Mesothelial cell of epicardium (in vitro differentiated cells): ENCODE measurements around the gene CEACAM19. TPM values are rescaled to one million over a fixed set of nuclear protein-coding genes. Genes with fewer than 3 reads are reported as not detected.

Experiments
- DNase-seq, 2 experiments: peaks; one replicate each; pipeline ENCODE4 v3.0.0; 2021; ENCODE audit warnings: low spot score in 2 of 2; ENCODE audit not compliant: unreplicated experiment in 2 of 2
- H3K27ac Mint-ChIP-seq: 2 replicates; pipeline ENCODE4 v1.8.0; 2021; ENCODE audit warnings: mixed read lengths
- H3K27me3 Mint-ChIP-seq: 2 replicates; pipeline ENCODE4 v1.8.0; 2021; ENCODE audit warnings: low read depth, mixed read lengths
- H3K36me3 Mint-ChIP-seq: 2 replicates; pipeline ENCODE4 v1.8.0; 2021; ENCODE audit warnings: mixed read lengths
- H3K4me1 Mint-ChIP-seq: 2 replicates; pipeline ENCODE4 v1.8.0; 2021; ENCODE audit warnings: mixed read lengths
- H3K4me3 Mint-ChIP-seq: 2 replicates; pipeline ENCODE4 v1.8.0; 2021; ENCODE audit warnings: mild to moderate bottlenecking, moderate library complexity, mixed read lengths
- H3K9me3 Mint-ChIP-seq: 2 replicates; pipeline ENCODE4 v1.8.0; 2021; ENCODE audit warnings: mixed read lengths
- total RNA-seq: library from RNA; stranded (reverse); gene quantifications from 3 replicates; pipeline ENCODE4 v1.2.1, GENCODE V29; 2021
- TF ChIP-seq, protein P1 (sequence below): fragments of 200-600 bp; sonication (generic); IDR thresholded peaks from one replicate; pipeline ENCODE4 v1.5.0; 2021; ENCODE audit warnings: antibody characterized with exemption; ENCODE audit not compliant: unreplicated experiment

CEACAM19 gene
- total RNA-seq, 1 donor from 2014 or later, result 11.2 TPM

DNA sequence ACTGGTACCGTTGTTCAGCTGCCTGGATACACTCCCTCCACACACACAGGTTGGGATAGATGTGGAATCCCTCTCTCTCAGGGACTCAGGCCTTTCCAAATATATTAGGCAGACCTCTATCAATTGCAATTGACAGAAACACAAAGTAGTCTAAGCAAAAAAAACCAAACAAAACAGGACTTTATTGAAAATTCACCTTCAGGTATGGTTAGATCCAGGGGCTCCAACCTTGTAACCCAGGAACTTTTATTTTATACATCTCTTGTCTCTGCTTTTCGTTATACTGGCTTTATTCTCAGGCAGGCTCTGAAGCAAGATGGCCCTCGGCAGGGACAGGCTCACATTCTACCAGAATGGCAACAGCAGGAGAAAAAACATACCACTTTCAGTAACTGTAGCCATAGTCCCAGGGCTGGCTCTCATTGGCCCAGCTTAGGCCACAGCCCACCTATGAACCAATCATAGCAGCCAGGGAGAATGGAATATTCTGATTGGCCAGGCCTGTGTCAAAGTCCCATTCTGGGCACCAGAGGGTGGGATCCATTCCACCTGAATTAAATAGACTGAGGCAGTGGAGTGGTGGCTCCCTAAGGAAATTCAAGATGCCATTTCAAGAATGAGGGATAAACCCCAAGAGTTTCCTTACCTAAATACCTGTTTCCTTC is 13.1 kb upstream of the CEACAM19 start:
- Mint-ChIP-seq H3K27me3 (no peaks in the 10 kb centered on the region), H3K4me1 (no peaks in the 10 kb centered on the region), H3K36me3 (peaks cover 41% of the 10 kb centered on the region), H3K4me3 (no peak overlapping the region), H3K9me3 (no peaks in the 10 kb centered on the region), H3K27ac (no peak overlapping the region)
- DNase-seq, result no peak
- TF ChIP-seq, protein P1, sequence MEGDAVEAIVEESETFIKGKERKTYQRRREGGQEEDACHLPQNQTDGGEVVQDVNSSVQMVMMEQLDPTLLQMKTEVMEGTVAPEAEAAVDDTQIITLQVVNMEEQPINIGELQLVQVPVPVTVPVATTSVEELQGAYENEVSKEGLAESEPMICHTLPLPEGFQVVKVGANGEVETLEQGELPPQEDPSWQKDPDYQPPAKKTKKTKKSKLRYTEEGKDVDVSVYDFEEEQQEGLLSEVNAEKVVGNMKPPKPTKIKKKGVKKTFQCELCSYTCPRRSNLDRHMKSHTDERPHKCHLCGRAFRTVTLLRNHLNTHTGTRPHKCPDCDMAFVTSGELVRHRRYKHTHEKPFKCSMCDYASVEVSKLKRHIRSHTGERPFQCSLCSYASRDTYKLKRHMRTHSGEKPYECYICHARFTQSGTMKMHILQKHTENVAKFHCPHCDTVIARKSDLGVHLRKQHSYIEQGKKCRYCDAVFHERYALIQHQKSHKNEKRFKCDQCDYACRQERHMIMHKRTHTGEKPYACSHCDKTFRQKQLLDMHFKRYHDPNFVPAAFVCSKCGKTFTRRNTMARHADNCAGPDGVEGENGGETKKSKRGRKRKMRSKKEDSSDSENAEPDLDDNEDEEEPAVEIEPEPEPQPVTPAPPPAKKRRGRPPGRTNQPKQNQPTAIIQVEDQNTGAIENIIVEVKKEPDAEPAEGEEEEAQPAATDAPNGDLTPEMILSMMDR, result no peak

DNA sequence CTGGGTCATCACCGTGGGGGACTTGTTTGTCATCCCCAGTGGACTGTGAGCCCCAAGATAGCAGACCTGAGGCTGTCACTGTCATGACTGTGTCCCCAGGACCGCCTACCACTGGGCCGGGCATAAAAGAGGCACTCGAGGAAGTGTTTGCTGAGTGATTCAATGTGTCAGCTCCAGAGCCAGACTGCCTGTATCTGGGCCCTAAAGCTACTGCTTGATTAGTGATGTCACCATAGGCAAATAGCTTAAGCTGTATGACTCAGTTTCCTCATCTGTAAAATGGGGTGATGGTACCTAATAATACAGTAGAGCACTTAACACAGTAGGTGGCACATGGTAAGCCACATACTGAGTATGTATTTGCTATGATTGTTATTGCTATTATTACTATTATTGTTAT is 11.2 kb upstream of the CEACAM19 start:
- Mint-ChIP-seq H3K27ac (no peak overlapping the region), H3K27me3 (no peaks in the 10 kb centered on the region), H3K4me1 (no peaks in the 10 kb centered on the region), H3K4me3 (no peak overlapping the region), H3K36me3 (peaks cover 36% of the 10 kb centered on the region), H3K9me3 (no peaks in the 10 kb centered on the region)
- TF ChIP-seq, protein P1, result no peak
- no peak for DNase-seq

DNA sequence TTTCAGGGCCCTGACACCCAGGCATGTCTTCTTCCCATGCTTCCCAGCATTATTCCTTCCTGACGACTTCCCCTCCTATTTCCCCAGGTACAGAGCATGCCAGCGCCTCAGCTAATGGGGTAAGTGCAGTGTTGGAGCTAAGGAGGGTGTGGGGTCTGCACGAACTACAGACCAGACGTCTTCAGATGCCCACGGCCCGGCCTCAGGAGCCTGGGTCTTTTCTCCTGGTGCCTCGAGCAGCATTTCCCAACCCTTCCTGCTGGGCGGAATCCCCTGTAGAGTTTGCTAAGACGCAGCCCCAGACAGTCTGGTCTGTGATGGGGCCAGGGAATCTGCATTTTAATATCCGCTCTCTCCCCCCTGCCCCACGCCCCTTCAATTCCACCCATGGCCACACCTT is 10.1 kb upstream of the CEACAM19 start:
- H3K4me3 Mint-ChIP-seq, result no peak overlapping the region
- peaks cover 31% of the 10 kb centered on the region for H3K36me3 Mint-ChIP-seq
- H3K27ac Mint-ChIP-seq, result no peak overlapping the region
- H3K27me3 Mint-ChIP-seq, result no peaks in the 10 kb centered on the region
- TF ChIP-seq, protein P1, result no peak
- no peaks in the 10 kb centered on the region for H3K9me3 Mint-ChIP-seq
- no peaks in the 10 kb centered on the region for H3K4me1 Mint-ChIP-seq
- DNase-seq, result no peak

DNA sequence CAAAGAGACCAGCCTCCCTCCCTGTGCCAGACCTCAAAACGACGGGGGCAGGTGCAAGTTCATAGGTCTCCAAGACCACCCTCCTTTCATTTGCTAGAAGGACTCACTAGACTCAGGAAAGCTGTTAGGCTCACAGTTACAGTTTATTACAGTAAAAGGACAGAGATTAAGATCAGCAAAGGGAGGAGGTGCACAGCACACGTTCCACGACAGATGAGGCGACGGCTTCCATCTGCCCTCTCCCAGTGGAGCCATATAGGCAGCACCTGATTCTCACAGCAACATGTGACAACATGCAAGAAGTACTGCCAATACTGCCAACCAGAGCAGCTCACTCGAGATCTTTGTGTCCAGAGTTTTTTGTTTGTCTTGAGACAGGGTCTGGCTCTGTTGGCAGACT is 9.4 kb upstream of the CEACAM19 start:
- H3K4me1 Mint-ChIP-seq, result no peaks in the 10 kb centered on the region
- DNase-seq, result no peak
- H3K4me3 Mint-ChIP-seq, result no peak overlapping the region
- H3K27ac Mint-ChIP-seq, result no peak overlapping the region
- no peaks in the 10 kb centered on the region for H3K9me3 Mint-ChIP-seq
- TF ChIP-seq, protein P1, result no peak
- H3K27me3 Mint-ChIP-seq, result no peaks in the 10 kb centered on the region
- H3K36me3 Mint-ChIP-seq, result peaks cover 28% of the 10 kb centered on the region

DNA sequence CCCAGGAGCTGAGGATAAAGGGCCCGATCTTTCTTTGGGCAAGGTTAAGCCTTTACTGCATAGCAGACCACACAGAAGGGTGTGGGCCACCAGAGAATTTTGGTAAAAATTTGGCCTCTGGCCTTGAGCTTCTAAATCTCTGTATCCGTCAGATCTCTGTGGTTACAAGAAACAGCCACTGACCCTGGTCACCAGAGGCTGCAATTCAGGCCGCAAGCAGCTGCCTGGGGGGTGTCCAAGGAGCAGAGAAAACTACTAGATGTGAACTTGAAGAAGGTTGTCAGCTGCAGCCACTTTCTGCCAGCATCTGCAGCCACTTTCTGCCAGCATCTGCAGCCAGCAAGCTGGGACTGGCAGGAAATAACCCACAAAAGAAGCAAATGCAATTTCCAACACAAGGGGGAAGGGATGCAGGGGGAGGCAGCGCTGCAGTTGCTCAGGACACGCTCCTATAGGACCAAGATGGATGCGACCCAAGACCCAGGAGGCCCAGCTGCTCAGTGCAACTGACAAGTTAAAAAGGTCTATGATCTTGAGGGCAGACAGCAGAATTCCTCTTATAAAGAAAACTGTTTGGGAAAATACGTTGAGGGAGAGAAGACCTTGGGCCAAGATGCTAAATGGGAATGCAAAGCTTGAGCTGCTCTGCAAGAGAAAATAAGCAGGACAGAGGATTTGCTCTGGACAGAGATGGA is 8.4 kb upstream of the CEACAM19 start:
- TF ChIP-seq, protein P1, result no peak
- no peaks in the 10 kb centered on the region for H3K27me3 Mint-ChIP-seq
- no peaks in the 10 kb centered on the region for H3K9me3 Mint-ChIP-seq
- no peak for DNase-seq
- H3K36me3 Mint-ChIP-seq, result peaks cover 21% of the 10 kb centered on the region
- H3K4me3 Mint-ChIP-seq, result no peak overlapping the region
- H3K4me1 Mint-ChIP-seq, result no peaks in the 10 kb centered on the region
- H3K27ac Mint-ChIP-seq, result no peak overlapping the region
